Measurements from ENCODE around the gene ITGB1. TPM values are rescaled to one million over a fixed set of nuclear protein-coding genes. Genes with fewer than 3 reads are reported as not detected.
"Not testable (repeated sequence)": the region's sequence is repeated elsewhere in the genome, so short reads cannot be mapped to it uniquely, and the experiment has no call there.

ITGB1 gene
- total RNA-seq, 2 experiments from 2014 or later: 113 to 117 TPM

DNA sequence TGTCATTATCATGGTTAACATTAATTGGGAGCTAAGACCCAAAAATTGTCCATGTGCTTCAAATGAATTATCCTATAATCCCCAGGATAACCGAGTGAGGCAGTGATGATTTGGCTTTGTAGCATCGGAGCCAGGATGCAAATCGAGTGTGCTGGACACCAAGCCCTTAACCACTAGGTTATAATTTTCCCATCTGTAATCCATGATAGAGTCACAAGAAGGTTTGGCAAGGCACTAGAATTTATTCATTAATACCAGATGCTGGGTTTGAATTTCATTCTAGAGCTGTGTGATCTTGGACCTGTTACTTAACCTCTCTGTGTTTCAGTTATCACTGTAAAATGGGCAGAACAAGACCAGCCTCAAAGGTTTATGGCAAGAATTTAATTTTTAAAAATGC is 21.0 kb upstream of the ITGB1 start:
- no peak overlapping the region for H3K4me3 Mint-ChIP-seq
- H3K9me3 Mint-ChIP-seq: no peaks in the 10 kb centered on the region
- H3K4me1 Mint-ChIP-seq (ENCODE audit: low read depth): peaks cover 36% of the 10 kb centered on the region
- no peak overlapping the region for H3K27ac Mint-ChIP-seq
- CTCF ChIA-PET: no interaction called here
- POLR2A ChIA-PET: no interaction called here
- DNase-seq: no peak
- intact Hi-C loops (cut with micrococcal nuclease): no loop called here
- no peaks in the 10 kb centered on the region for H3K36me3 Mint-ChIP-seq
- no peaks in the 10 kb centered on the region for H3K27me3 Mint-ChIP-seq

DNA sequence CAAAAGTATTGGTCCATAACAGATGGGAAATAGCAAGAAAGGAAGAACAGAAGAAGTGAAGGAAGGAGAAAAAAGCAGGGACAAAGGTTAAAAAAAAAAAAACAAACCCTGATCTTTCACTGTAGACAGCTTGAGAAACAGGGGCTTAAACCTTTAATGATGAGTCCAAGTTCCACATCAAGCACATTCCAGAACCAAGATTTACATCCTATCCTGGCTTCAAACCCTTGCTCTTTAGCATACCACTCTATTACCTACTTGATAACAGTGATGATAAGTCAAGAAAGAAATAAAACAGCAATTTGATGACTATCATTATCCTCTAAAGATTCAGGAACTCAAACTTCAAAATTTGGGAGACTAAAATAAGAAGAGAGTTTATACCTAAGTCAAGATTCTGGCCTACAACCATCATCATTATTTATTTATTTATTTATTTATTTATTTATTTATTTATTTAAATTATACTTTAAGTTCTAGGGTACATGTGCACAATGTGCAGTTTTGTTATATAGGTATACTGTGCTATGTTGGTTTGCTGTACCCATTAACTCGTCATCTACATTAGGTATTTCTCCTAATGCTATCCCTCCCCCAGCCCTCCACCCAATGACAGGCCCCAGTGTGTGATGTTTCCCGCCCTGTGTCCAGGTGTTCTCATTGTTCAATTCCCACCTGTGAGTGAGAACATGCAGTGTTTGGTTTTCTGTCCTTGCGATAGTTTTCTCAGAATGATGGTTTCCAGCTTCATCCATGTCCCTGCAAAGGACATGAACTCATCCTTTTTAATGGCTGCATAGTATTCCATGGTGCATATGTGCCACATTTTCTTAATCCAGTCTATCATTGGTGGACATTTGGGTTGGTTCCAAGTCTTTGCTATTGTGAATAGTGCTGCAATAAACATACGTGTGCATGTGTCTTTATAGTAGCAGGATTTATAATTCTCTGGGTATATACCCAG is 20.1 kb upstream of the ITGB1 start:
- POLR2A ChIA-PET; intact Hi-C loops (cut with micrococcal nuclease); H3K36me3 Mint-ChIP-seq; H3K27ac Mint-ChIP-seq; H3K27me3 Mint-ChIP-seq; DNase-seq; H3K4me3 Mint-ChIP-seq; H3K9me3 Mint-ChIP-seq; CTCF ChIA-PET: not testable (repeated sequence)
- peaks cover 33% of the 10 kb centered on the region for H3K4me1 Mint-ChIP-seq (ENCODE audit: low read depth)

GRCh38 chr10:32976338-32976737 is 18.3 kb upstream of the ITGB1 start:
- H3K27me3 Mint-ChIP-seq: no peaks in the 10 kb centered on the region
- intact Hi-C loops (cut with micrococcal nuclease): no loop called here
- H3K36me3 Mint-ChIP-seq: no peaks in the 10 kb centered on the region
- POLR2A ChIA-PET: no interaction called here
- H3K9me3 Mint-ChIP-seq: no peaks in the 10 kb centered on the region
- peaks cover 33% of the 10 kb centered on the region for H3K4me1 Mint-ChIP-seq (ENCODE audit: low read depth)
- no peak overlapping the region for H3K27ac Mint-ChIP-seq
- CTCF ChIA-PET: no interaction called here
- DNase-seq: no peak
- H3K4me3 Mint-ChIP-seq: no peak overlapping the region

DNA sequence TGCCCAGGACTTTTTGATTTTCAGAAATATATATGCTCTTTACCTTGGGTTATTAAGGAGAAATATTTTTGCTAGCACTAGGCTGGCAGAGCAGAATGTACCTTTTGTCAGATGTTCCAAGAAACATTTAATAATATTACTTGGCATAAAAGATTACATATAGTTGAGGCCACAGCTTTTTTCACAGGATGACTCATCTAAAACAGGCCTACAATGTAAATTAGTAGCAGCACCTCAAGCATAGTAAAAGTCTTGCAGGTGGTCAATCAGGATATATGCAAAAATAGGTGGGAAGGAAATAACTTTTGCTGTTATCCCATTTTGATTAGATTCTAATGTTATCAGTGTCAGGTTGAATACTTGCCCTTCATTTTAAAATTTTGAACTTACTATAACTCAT is 14.9 kb upstream of the ITGB1 start:
- H3K9me3 Mint-ChIP-seq: no peaks in the 10 kb centered on the region
- peaks cover 33% of the 10 kb centered on the region for H3K4me1 Mint-ChIP-seq (ENCODE audit: low read depth)
- intact Hi-C loops (cut with micrococcal nuclease): no loop called here
- POLR2A ChIA-PET: no interaction called here
- no peaks in the 10 kb centered on the region for H3K27me3 Mint-ChIP-seq
- H3K27ac Mint-ChIP-seq: no peak overlapping the region
- no peaks in the 10 kb centered on the region for H3K36me3 Mint-ChIP-seq
- no peak for DNase-seq
- no peak overlapping the region for H3K4me3 Mint-ChIP-seq
- CTCF ChIA-PET: interaction anchor here (0.7 kb wide), 1 partner anchor 447 kb away, joined by 3 read pairs; no protein-coding TSS in a partner anchor

- CTCF ChIA-PET: no interaction called here
- no peaks in the 10 kb centered on the region for H3K36me3 Mint-ChIP-seq
- H3K4me1 Mint-ChIP-seq (ENCODE audit: low read depth): peaks cover 33% of the 10 kb centered on the region
Observed at GRCh38 chr10:32972460-32972859, 14.4 kb upstream of the ITGB1 start.

DNA sequence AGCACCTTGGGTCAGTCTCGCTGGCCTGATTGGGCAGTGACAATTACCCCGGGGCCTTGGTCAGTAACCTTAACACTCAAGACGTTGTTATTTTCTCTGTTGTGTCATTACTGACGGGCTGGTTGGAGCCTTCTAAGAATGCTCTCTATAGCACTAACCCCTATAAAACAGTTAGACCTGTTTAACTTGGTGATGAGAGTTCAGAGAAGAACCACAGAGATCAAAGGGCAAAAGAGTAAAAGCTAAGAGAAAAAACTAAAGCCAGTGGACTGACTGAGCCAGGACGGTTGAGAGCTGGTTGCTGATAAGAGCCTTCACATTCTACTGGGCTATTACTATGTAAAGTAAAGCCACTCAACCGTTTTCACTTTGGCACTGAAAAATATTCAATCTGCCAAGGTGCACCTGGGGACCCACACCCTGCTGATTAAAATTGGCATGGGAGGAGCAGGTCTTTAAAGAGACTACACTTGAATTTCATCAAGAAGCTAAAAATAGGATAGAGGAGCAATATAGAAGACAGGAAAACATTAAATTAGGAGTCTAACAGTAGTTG is 13.6 kb upstream of the ITGB1 start:
- no peaks in the 10 kb centered on the region for H3K36me3 Mint-ChIP-seq
- POLR2A ChIA-PET: interaction anchor here (0.6 to 1.0 kb wide), 2 partner anchors 9 to 12 kb away, joined by 5 read pairs; no protein-coding TSS in a partner anchor
- intact Hi-C loops (cut with micrococcal nuclease): loop anchor here (1.0 kb wide), 1 partner anchor 12 kb away; no protein-coding TSS in a partner anchor
- H3K4me1 Mint-ChIP-seq (ENCODE audit: low read depth): peaks cover 33% of the 10 kb centered on the region
- CTCF ChIA-PET: interaction anchor here (0.6 to 1.2 kb wide), 4 partner anchors 9 to 184 kb away, joined by 3 to 4 read pairs (median 4); no protein-coding TSS in a partner anchor
- no peak overlapping the region for H3K27ac Mint-ChIP-seq
- no peaks in the 10 kb centered on the region for H3K9me3 Mint-ChIP-seq
- no peak for DNase-seq
- no peaks in the 10 kb centered on the region for H3K27me3 Mint-ChIP-seq
- H3K4me3 Mint-ChIP-seq: no peak overlapping the region

More at GRCh38 chr10:32972460-32972859, 14.4 kb upstream of the ITGB1 start:
- Mint-ChIP-seq H3K4me3 (no peak overlapping the region), H3K27me3 (no peaks in the 10 kb centered on the region), H3K9me3 (no peaks in the 10 kb centered on the region), H3K27ac (no peak overlapping the region)
- DNase-seq: no peak
- intact Hi-C loops (cut with micrococcal nuclease): no loop called here
- POLR2A ChIA-PET: no interaction called here

DNA sequence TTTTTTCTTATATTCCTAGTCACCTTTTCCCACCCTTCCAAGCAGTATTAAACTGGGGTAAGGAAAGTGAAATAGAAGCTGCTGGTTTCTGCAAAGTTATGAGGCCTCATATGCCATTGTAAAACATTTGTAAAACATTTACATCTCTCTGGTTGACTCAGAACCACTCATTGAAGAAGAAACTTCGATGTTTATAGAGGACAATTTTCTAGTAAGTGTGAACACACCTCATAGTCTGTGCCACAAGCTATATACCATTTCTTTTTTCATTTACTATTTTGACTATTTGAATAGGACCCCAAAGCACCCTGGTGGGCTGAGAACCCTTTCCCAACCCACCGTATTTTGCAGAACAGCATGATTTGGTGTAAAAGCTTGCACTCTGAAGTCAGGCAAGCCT is 12.9 kb upstream of the ITGB1 start:
- no peak for DNase-seq

DNA sequence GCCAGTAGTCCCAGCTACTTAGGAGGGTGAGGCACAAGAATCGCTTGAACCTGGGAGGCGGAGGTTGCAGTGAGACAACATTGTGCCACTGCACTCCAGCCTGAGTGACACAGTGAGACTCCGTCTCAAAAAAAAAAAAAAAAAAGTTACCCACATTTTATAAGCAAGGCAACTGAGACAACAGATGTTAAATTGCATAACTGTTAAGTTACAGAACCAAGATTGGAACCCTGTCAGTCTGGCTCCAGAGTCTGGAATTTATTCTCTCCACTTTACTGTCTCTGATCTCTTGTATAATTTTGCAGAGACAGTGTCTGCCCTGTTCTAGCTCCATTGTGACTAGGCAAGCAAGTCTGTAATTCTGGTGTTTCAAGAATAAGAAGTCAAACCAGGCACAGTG is 6.2 kb upstream of the ITGB1 start:
- Mint-ChIP-seq H3K27ac (no peak overlapping the region), H3K27me3 (peaks cover 4% of the 10 kb centered on the region), H3K4me1 (ENCODE audit: low read depth) (peaks cover 24% of the 10 kb centered on the region), H3K36me3 (no peaks in the 10 kb centered on the region), H3K4me3 (no peak overlapping the region), H3K9me3 (no peaks in the 10 kb centered on the region)
- ChIA-PET CTCF (no interaction called here), POLR2A (no interaction called here)
- DNase-seq: no peak
- intact Hi-C loops (cut with micrococcal nuclease): no loop called here

More for the DNA sequence above, 12.9 kb upstream of the ITGB1 start:
- intact Hi-C loops (cut with micrococcal nuclease): loop anchor here (1.0 kb wide), 1 partner anchor 12 kb away; no protein-coding TSS in a partner anchor
- peaks cover 33% of the 10 kb centered on the region for H3K4me1 Mint-ChIP-seq (ENCODE audit: low read depth)
- no peaks in the 10 kb centered on the region for H3K27me3 Mint-ChIP-seq
- ChIA-PET POLR2A (interaction anchor here (0.6 to 1.0 kb wide), 2 partner anchors 10 to 12 kb away, joined by 5 read pairs; no protein-coding TSS in a partner anchor), CTCF (interaction anchor here (1.0 to 1.2 kb wide), 3 partner anchors 10 to 184 kb away, joined by 4 read pairs; no protein-coding TSS in a partner anchor)
- no peaks in the 10 kb centered on the region for H3K36me3 Mint-ChIP-seq
- no peaks in the 10 kb centered on the region for H3K9me3 Mint-ChIP-seq
- H3K27ac Mint-ChIP-seq: no peak overlapping the region
- H3K4me3 Mint-ChIP-seq: no peak overlapping the region

- DNase-seq: no peak
- no peaks in the 10 kb centered on the region for H3K9me3 Mint-ChIP-seq
- intact Hi-C loops (cut with micrococcal nuclease): no loop called here
- peaks cover 29% of the 10 kb centered on the region for H3K4me1 Mint-ChIP-seq (ENCODE audit: low read depth)
- peaks cover 4% of the 10 kb centered on the region for H3K27me3 Mint-ChIP-seq
- H3K36me3 Mint-ChIP-seq: no peaks in the 10 kb centered on the region
- H3K27ac Mint-ChIP-seq: no peak overlapping the region
- no peak overlapping the region for H3K4me3 Mint-ChIP-seq
- ChIA-PET CTCF (no interaction called here), POLR2A (no interaction called here)
Observed at GRCh38 chr10:32963096-32963495, 5.1 kb upstream of the ITGB1 start.

DNA sequence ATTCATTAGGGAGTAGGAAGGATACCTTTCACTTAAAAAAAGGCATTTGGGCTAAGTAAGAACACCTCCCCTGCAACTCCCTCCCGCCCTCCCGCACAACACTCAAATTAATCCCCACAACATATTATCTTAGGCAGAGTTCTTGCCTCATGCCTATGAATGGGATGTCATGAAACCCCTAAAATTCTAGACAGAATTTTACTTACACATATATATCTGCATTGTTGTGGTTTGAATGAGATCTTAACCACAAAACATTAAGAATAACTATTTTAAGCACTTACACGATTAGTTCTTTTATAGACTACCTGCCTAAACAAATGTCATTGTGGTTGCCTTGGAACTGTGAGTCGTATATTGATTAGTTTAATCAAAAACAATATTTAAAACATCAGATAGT is 4.5 kb upstream of the ITGB1 start:
- H3K27me3 Mint-ChIP-seq: peaks cover 4% of the 10 kb centered on the region
- no peaks in the 10 kb centered on the region for H3K9me3 Mint-ChIP-seq
- H3K27ac Mint-ChIP-seq: no peak overlapping the region
- H3K4me3 Mint-ChIP-seq: no peak overlapping the region
- intact Hi-C loops (cut with micrococcal nuclease): no loop called here
- DNase-seq: no peak
- no peaks in the 10 kb centered on the region for H3K36me3 Mint-ChIP-seq
- ChIA-PET POLR2A (no interaction called here), CTCF (interaction anchor here (0.9 kb wide), 1 partner anchor 18 kb away, joined by 3 read pairs; no protein-coding TSS in a partner anchor)
- peaks cover 29% of the 10 kb centered on the region for H3K4me1 Mint-ChIP-seq (ENCODE audit: low read depth)

- DNase-seq: no peak
- intact Hi-C loops (cut with micrococcal nuclease): no loop called here
- peaks cover 4% of the 10 kb centered on the region for H3K27me3 Mint-ChIP-seq
- no peaks in the 10 kb centered on the region for H3K36me3 Mint-ChIP-seq
- CTCF ChIA-PET: interaction anchor here (0.6 to 0.9 kb wide), 3 partner anchors 12 to 193 kb away, joined by 3 read pairs; no protein-coding TSS in a partner anchor
- POLR2A ChIA-PET: no interaction called here
- peaks cover 29% of the 10 kb centered on the region for H3K4me1 Mint-ChIP-seq (ENCODE audit: low read depth)
- H3K4me3 Mint-ChIP-seq: no peak overlapping the region
- H3K9me3 Mint-ChIP-seq: no peaks in the 10 kb centered on the region
- no peak overlapping the region for H3K27ac Mint-ChIP-seq
Observed at GRCh38 chr10:32961895-32962369, 3.9 kb upstream of the ITGB1 start.

- H3K9me3 Mint-ChIP-seq: no peaks in the 10 kb centered on the region
- intact Hi-C loops (cut with micrococcal nuclease): no loop called here
- peaks cover 29% of the 10 kb centered on the region for H3K4me1 Mint-ChIP-seq (ENCODE audit: low read depth)
- CTCF ChIA-PET: interaction anchor here (0.6 to 0.9 kb wide), 2 partner anchors 12 to 194 kb away, joined by 3 read pairs; no protein-coding TSS in a partner anchor
- no peak overlapping the region for H3K27ac Mint-ChIP-seq
- H3K4me3 Mint-ChIP-seq: no peak overlapping the region
- POLR2A ChIA-PET: no interaction called here
- no peak for DNase-seq
- no peaks in the 10 kb centered on the region for H3K36me3 Mint-ChIP-seq
- H3K27me3 Mint-ChIP-seq: peaks cover 4% of the 10 kb centered on the region
Observed at GRCh38 chr10:32961343-32961894, 3.4 kb upstream of the ITGB1 start.
